ENCODE results near the gene PLEKHD1.

PLEKHD1 gene

GRCh38 chr14:69547701-69548348 is 63.3 kb downstream of the PLEKHD1 start:
- peak; percentile 81 for DNase-seq (ENCODE audit: low spot score)

- DNase-seq (ENCODE audit: low spot score) = no peak
These were observed 64.0 kb downstream of the PLEKHD1 start for GRCh38 chr14:69548566-69548965.

- DNase-seq (ENCODE audit: low spot score) = no peak
These were observed 67.0 kb downstream of the PLEKHD1 start for GRCh38 chr14:69551511-69551910.

DNA sequence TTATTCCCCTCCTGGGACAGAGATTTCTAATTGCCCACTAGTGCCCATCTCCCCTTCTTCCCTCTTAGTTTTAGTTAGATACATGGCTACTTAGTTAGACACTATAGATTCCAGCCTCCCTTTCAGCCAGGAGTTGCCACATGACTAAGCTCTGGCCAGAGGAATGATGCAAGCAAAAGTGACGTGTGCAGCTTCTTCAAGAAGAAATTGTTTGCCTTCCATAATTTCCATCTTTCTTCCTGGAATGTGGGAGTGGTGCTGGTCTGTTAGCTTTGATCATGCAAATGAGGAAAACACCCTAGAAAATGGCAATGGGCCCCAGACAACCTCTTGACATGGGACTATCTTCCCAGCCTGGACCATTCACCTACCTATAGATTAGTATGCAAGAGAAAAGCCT is 68.7 kb downstream of the PLEKHD1 start:
- DNase-seq (ENCODE audit: low spot score) = no peak

GRCh38 chr14:69554500-69554899 is 70.0 kb downstream of the PLEKHD1 start:
- no peak for DNase-seq (ENCODE audit: low spot score)

DNA sequence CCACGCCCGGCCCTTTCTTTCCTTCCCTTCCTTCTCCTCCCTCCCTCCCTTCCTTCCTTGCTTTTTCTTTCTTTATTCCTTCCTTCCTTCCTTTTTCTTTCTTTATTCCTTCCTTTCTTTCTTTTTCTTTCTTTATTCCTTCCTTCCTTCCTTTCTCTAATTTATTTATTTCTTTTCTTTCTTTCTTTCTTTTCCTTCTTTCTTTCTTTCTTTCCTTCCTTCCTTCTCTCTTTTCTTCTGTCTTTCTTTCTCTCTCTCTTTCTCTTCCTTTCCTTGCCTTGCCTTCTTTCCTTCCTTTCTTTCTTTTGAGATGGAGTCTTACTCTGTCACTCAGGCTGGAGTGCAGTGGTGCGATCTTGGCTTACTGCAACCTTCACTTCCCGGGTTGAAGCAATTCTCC is 74.2 kb downstream of the PLEKHD1 start:
- no peak for DNase-seq (ENCODE audit: low spot score)

GRCh38 chr14:69559581-69560011 is 75.1 kb downstream of the PLEKHD1 start:
- peak; percentile 12 for DNase-seq (ENCODE audit: low spot score)

DNA sequence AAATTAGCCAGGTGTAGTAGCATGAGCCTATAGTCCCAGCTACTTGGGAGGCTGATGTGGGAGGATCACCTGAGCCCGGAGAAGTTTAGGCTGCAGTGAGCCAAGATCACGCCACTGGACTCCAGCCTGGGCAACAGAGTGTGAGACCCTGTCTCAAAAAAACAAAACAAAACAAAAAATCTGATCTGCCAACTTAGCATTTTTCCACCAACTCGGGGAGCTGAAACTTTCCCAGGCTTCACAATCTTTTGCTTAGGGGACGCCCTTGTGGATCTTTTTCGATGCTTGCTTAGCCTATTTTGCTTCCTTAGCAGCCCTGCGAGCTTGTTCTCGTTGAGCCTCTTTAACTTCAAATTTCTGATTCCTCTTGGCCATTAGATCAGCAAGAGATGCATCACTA is 76.3 kb downstream of the PLEKHD1 start:
- no peak for DNase-seq (ENCODE audit: low spot score)

- no peak for DNase-seq (ENCODE audit: low spot score)
These were observed 77.4 kb downstream of the PLEKHD1 start for GRCh38 chr14:69561893-69562292.

DNA sequence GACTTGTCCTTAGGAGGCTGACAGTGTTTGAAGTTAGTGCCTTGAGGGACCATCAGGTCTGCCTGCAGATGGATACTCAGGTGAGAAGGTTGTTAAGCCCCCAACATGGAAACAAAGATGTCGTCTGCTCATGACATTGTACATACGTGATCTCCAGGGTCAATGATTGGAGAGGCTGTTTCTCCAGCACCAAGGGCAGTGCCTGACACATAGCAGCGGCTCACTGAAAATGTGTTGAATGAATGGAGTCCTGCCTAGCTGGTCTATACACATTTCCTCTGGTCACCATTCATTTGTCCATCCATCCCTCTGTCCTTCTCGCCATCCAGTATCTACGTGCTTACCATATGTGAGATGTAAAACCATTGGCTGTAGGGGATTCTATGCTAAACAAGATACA is 83.0 kb downstream of the PLEKHD1 start:
- no peak for DNase-seq (ENCODE audit: low spot score)

GRCh38 chr14:69569859-69570258 is 85.3 kb downstream of the PLEKHD1 start:
- DNase-seq (ENCODE audit: low spot score) = no peak

GRCh38 chr14:69570836-69571330 is 86.4 kb downstream of the PLEKHD1 start:
- no peak for DNase-seq (ENCODE audit: low spot score)

DNA sequence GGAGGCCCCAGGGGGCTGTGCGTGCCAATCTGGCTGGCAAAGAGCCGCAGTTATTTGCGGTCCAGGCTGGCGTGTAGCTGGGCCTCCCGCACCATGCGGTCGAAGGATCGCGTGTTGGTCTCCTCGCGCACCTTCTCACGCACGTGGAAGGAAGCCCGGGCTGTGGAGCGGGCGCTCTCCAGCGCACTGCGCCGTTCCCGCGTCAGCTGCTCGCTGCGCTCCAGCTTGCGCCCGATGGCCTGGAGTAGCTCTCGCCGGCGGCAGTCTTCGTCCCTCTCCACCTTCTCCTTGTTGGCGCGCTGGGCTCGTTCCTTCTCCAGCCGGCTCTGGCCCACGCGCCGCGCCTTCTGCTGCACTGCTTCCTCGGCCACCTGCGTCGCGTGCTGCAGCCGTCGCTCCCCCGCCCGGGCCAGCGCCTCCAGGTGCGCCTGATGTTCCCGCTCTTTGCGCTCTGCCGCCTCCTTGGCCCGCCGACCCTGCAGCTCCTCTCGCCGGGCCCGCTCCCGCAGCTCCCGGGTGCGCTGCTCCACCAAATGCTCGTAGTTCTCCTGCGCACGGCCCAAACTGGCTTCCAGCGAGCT is 87.0 kb downstream of the PLEKHD1 start:
- no peak for DNase-seq (ENCODE audit: low spot score)

DNA sequence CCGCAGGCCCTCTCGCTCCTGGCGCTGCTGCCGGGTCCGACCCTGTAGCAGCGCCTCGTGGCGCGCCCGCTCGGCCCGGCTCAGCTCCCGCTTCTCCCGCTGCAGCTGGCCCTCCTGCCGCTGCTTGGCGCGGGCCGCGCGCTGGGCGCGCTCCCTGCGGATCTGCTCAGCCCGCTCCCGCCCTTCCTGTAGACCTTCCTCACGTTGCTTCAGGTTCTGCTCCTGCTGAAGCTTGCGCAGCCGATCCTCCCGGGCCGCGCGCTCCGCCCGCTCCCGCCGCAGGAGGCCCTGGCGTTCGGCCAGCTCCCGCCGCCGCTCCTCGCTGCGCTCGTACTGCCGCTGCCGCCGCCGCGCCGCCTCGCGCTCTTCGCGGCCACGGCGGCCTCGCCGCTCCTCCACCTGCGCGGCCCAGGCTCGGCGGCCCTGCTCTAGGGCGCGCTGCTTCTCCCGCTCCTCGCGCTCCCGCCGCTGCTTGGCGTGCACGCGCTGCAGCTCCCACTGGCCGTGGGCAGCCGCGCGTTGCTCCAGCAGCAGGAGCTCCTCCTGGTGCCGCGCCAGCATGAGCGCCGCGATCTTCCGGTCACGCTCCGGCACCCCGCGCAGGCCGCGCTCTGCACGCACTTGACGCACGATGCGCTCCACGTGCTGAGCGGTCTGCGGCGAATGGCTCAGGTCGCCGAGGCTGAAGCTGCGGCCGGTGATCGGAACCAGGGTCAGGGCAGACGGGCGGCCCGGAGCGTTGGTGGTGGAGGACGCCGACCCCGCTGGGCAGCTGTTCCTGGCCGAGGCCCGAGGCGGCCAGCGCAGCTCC is 87.7 kb downstream of the PLEKHD1 start:
- DNase-seq (ENCODE audit: low spot score) = no peak

DNA sequence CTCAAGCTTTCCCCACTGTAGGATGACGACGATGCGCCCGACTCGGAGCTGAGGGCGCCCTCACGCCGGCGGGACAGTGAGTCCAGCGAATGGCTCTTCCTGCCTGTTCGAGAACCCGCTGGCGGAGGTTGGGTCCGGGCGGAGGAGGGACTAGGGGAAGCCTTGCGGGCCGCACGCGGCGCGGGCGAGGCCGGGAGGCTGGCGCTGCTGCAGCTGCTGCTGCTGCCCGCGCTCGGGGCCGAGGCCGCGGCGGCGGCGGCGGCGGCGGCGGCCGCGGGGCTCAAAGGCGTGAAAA is 88.3 kb downstream of the PLEKHD1 start:
- no peak for DNase-seq (ENCODE audit: low spot score)

- no peak for DNase-seq (ENCODE audit: low spot score)
These were observed 88.8 kb downstream of the PLEKHD1 start for GRCh38 chr14:69573205-69573830.

GRCh38 chr14:69573831-69574262 is 89.3 kb downstream of the PLEKHD1 start:
- DNase-seq (ENCODE audit: low spot score) = peak; percentile 70

- peak; percentile 74 for DNase-seq (ENCODE audit: low spot score)
These were observed 89.9 kb downstream of the PLEKHD1 start, which contains the start of gene CCDC177 for GRCh38 chr14:69574263-69574953. Gene CCDC177 (minus strand): TSS chr14:69574871. CDS start chr14:69573622, 1,249 bp downstream.

DNA sequence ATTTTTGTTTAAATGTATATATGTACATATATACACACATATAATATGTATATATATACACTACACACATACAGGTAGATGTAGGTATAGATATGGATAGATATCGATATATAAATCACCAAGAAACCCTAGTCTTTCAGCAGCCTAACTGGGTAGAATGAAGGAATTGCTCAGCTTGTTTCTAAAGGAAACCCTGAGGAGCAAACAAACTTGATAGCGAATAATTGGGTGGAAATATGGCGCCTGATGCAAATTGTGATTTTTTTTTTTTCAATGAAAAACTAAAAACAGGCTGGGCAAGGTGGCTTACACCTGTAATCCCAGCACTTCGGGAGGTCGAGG is 90.4 kb downstream of the PLEKHD1 start:
- DNase-seq (ENCODE audit: low spot score) = no peak

GRCh38 chr14:69579476-69579875 is 94.9 kb downstream of the PLEKHD1 start:
- DNase-seq (ENCODE audit: low spot score) = no peak

DNA sequence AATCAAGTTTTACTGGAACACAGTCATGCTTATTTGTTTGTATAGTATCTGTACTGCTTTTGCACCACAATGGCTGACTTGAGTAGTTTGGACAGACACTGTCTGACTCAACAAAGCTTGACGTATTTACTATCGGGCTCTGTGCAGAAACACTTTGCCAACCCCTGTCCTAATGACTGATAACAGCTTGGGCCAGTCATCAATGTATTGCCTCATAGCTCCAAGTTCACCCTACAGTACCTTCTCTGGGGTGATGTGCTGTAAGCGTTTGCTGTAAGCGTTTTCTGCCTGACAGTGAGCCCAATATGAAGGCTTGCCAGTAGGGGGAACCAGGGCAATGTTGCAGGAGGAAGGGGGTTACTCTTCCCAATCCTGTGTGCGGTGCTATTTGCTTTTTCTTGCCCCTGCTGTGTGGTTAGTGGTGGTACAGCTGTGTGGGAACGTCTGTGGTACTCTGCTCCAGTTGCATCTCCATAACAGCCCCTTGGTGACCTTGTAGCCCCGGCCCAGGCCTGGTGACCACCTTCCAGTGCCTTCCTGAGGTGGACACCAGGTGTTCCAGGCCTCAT is 95.6 kb downstream of the PLEKHD1 start:
- peak; percentile 57 for DNase-seq (ENCODE audit: low spot score)
